ENCODE results near the gene RB1.

DNA sequence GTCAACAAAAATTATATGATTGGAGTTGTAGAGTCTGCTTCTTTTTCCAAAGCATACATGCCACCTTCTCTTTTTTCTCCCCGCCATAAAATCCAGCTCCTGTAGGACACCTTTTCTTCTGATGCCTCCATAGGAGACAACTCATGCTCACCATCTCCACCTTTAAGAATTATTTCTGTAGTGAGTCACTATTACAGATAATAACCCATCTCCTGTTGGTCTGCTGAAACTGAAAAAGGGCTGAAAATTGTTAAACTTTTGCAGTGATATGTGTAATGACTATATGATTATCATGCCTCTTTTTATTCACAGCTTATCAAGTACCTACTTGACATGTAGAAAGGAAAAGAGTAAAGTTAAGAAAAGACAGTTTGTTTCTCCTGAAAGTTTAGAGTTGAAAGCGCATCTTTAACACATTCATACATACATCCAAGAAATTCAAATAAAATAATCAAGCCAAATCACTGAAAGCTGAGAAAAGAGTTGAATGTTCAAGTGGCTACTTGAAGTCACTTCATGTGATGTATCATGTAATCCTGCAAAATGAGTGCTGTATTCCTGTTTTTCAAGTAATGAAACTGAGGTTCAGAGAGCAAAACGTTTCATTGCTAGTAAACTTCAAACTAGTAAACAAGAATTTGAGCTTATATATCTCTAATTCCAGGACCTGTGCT, 144.9 kb downstream of the RB1 start:
- TF ChIP-seq, protein P1, sequence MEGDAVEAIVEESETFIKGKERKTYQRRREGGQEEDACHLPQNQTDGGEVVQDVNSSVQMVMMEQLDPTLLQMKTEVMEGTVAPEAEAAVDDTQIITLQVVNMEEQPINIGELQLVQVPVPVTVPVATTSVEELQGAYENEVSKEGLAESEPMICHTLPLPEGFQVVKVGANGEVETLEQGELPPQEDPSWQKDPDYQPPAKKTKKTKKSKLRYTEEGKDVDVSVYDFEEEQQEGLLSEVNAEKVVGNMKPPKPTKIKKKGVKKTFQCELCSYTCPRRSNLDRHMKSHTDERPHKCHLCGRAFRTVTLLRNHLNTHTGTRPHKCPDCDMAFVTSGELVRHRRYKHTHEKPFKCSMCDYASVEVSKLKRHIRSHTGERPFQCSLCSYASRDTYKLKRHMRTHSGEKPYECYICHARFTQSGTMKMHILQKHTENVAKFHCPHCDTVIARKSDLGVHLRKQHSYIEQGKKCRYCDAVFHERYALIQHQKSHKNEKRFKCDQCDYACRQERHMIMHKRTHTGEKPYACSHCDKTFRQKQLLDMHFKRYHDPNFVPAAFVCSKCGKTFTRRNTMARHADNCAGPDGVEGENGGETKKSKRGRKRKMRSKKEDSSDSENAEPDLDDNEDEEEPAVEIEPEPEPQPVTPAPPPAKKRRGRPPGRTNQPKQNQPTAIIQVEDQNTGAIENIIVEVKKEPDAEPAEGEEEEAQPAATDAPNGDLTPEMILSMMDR (IDR thresholded peaks at IDR 0.05): no peak
- TF ChIP-seq POLR2A (IDR thresholded peaks at IDR 0.05): no peak
